HG02938 (cell line): Measurements from ENCODE around the gene LAMA2.
"Not testable (repeated sequence)": the region's sequence is repeated elsewhere in the genome, so short reads cannot be mapped to it uniquely, and the experiment has no call there.

Source experiments
- ATAC-seq: cut with Tn5 transposase; IDR thresholded peaks from one replicate; pipeline ENCODE4 v1.9.1; 2021; ENCODE audit warnings: mild to moderate bottlenecking, moderate library complexity; ENCODE audit not compliant: unreplicated experiment

The LAMA2 gene

GRCh38 chr6:129073691-129074395 is 190.9 kb downstream of the LAMA2 start:
- ATAC-seq: no peak

DNA sequence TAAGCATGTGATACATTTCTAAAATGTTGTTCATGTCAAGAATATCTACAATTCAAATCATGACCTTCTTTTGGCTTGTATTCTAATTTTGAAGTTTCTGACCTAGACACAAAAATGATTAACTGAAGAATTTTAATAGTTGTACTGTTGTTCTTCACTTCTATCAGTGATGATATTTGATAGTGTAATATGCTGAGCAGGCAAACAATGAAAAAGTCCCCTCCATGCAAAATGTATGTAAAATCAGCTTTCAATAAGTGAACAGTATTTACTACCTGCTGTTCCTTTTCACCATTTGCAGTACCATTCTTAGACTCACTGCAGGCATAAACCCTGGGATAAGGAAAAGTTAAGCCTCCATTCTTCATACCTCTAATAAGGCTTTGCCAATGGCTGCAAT is 201.5 kb downstream of the LAMA2 start:
- ATAC-seq: no peak

DNA sequence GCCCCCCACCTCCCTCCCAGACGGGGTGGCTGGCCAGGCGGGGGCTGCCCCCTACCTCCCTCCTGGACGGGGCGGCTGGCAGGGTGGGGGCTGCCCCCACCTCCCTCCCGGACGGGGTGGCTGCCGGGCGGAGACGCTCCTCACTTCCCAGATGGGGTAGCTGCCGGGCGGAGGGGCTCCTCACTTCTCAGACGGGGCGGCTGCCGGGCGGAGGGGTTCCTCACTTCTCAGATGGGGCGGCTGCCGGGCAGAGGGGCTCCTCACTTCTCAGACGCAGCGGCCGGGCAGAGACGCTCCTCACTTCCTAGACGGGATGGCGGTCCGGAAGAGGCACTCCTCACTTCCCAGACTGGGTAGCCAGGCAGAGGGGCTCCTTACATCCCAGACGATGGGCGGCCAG is 205.5 kb downstream of the LAMA2 start:
- ATAC-seq: not testable (repeated sequence)

DNA sequence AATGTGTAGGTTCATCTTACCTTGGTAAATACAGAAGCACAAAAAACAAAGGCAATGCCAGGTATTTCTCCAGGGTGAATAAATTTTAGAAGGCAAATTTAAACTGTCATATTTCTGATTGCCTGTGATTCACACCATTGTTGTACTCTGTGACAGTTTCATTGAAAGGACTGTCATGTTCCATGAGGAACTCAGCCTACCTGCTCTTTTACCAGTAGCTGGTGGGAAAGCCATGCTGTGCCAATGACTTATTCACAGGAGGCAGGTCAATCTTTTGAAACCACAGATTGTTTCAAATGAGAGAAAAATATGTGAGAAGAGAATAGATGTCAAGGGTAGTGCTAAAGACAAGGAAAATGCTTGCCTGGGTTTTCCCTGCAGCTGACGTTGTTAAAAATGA is 206.4 kb downstream of the LAMA2 start:
- ATAC-seq: no peak

DNA sequence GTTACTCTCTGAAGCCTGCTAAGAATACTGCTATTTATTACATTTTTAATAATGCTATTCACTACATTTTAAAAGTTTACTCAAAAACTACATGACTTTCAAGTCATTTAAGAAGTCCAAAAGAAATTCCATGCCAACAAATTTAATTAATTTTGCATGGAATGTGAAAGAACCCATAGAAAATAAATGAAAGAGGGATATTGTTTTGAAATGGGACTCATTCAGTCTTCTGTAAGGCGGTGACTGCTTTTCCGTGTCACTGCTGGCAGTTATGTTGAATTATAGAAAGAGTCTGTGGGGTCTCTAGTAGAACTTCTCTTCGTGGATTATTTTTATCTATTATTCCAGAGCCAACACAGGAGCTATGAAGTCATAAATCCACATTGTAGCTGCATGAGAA is 211.2 kb downstream of the LAMA2 start:
- ATAC-seq: no peak

- ATAC-seq: no peak
These were observed 213.8 kb downstream of the LAMA2 start for GRCh38 chr6:129096651-129097290.

- no peak for ATAC-seq
These were observed 215.2 kb downstream of the LAMA2 start for GRCh38 chr6:129098061-129098553.

- no peak for ATAC-seq
These were observed 216.8 kb downstream of the LAMA2 start for GRCh38 chr6:129099696-129100095.

DNA sequence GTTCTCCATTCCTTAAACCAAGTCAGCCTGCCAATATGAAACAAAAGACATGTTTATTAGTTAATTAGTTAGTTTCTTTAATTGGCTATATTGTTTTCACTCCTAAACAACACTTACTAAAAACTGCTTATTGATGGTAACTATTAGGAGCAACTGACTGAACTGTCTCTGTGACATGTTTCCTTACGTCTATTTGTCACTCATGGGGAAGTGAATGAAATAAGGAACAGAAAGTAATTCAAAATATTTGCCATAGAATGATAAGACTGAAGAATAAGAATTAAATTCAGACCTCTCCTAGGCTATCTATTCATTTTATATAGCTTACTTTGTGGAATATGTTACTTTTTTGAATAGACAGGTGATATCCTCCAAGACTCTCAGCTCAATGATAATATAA is 217.2 kb downstream of the LAMA2 start:
- no peak for ATAC-seq

DNA sequence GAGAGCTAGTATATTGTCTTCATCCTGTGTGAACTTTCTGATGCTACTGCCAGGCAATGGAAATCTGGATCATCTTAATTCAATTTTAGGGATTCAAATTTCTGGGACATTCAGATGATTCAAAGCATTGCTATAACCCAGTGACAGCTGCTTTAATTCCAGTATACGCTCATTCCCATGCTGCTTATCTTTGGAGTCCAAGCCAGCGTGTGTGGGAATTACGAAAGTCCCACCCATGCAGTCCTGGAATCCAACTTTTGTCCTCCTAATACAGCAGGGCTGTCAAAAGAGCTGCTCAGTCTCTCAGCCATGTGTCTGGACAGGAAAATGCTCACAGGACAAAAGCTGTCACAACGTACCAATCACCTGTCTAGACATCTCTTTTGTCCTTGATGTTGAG is 219.8 kb downstream of the LAMA2 start:
- no peak for ATAC-seq

DNA sequence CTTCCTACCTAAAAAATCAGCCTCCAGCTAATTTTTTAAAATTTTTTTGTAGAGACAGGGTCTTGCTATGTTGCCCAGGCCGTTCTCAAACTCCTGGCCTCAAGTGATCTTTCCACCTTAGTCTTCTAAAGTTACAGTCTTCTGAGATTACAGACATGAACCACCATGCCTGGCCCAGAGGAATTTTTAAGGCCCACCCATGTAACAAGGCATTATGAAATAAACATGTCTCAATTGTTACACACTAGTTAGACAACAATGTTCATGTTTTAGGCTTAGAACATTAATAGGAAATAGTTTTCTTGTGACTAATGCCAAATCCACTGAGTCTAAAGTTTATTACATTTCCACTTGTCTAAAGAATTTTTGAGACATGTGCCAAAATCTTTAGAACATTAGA is 221.2 kb downstream of the LAMA2 start:
- no peak for ATAC-seq

GRCh38 chr6:129104560-129104959 is 221.6 kb downstream of the LAMA2 start:
- no peak for ATAC-seq

DNA sequence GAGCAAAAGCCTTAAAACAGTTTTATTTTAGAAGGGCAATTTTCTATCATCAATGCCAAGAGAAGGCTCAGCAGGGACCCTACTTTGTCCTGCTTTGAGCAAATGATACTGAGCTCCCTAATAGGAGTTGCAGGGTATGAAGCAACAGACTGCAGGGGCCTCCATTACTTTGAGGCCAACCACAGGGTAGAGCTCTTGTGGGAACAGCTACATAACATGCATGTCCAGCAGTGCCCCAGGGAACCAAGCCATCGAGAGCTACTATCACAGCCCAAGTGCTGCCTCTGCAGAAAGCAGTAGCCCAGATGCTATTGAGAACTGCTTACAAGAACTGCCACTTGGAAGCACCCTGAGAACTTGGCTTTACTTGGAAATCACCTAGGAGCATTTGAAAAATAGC is 222.1 kb downstream of the LAMA2 start:
- no peak for ATAC-seq

GRCh38 chr6:129105793-129106192 is 222.9 kb downstream of the LAMA2 start:
- ATAC-seq: no peak

- no peak for ATAC-seq
These were observed 225.4 kb downstream of the LAMA2 start for GRCh38 chr6:129108337-129108736.

- no peak for ATAC-seq
These were observed 227.9 kb downstream of the LAMA2 start for GRCh38 chr6:129110690-129111343.

DNA sequence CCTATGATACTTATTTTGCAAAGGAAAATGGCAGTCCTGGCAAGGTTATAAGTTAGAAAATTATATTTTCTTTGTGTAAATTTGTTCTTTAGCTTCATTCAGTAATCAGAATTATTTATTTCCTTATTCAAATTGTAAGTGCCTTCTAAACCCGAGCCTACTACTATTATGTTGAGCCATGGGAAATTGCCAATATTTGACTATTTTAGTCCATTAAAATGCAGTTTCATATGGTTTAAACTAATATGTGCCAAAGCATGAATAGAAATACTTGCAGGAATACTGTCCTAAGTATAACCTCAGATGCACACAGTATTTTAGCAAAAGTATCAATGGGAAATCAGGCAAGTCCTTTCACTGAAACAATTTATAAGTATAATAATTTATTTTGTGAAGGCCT is 228.4 kb downstream of the LAMA2 start:
- ATAC-seq: no peak

DNA sequence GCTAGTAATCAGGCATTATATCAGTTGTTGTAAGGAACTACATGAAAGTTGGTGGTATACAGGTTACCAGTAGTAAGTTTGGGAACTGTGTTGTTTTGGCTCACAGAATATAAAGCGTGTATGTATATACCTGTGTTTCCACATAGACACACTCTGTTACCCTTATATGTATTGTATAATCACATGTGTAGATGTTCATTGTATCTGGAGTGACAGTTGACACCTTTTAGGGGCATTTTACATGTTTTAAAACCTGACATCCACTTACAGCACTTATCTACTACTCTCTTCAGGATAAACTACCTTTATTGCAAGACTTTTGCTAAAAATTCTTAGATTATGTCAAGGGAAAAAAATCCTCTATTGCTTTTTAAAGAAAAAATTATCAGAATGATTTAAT is 228.9 kb downstream of the LAMA2 start:
- no peak for ATAC-seq

DNA sequence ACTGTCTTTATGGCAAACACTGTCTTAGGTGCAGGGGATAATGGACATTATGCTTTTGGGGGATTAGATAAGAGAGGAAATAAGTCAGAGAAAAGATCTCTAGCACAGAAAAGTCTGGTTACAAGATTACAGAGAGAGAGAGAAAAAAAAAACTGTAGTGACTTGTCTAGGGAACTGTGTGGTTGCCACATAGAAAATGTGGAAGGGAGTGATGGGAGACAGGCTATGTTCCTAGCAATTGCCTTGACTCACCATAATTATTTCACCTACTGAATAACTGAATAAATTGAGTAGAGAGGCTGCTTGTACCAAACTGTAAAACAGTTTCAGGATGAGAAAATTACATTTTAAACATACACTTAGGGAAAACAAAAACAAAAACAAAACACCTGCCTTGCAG is 229.7 kb downstream of the LAMA2 start:
- no peak for ATAC-seq

GRCh38 chr6:129113637-129114036 is 230.7 kb downstream of the LAMA2 start:
- no peak for ATAC-seq

- ATAC-seq: no peak
These were observed 231.9 kb downstream of the LAMA2 start for GRCh38 chr6:129114636-129115391.
